PC-9 (cell line): ENCODE results near the gene SDK2. TPM values are rescaled to one million over a fixed set of nuclear protein-coding genes. Genes with fewer than 3 reads are reported as not detected.

Experiments
- BruUV-seq: library from RNA; stranded (reverse); fragments of 400-500 nt; replicated peaks from 2 replicates; lab custom pipeline; 2021; lab: Mats Ljungman, UMichigan
- CTCF ChIA-PET: fragments of 300-600 bp; sonication (Branson Sonifier 250); formaldehyde crosslinking; loops from one replicate; lab custom pipeline; 2022; ENCODE audit warnings: antibody characterized with exemption; lab: Charles Lee
- POLR2A ChIA-PET: fragments of 300-600 bp; sonication (Branson Sonifier 250); formaldehyde crosslinking; loops from one replicate; lab custom pipeline; 2022; ENCODE audit warnings: antibody characterized with exemption; ENCODE audit not compliant: unreplicated experiment; lab: Charles Lee
- DNase-seq, 2 experiments: peaks; one replicate each; pipeline versions ENCODE4 v3.0.0 to v3.0.0-alpha.2; 2015 to 2022; ENCODE audit warnings: mixed read lengths in 1 of 2
- H2AFZ ChIP-seq: fragments of 200-600 bp; sonication (generic); 2 replicates; pipeline ENCODE4 v1.8.1; 2017; ENCODE audit warnings: antibody characterized with exemption
- H3F3A ChIP-seq: fragments of 200-600 bp; sonication (generic); 2 replicates; pipeline ENCODE4 v1.8.1; 2017; ENCODE audit warnings: antibody characterized with exemption, mild to moderate bottlenecking, low read depth; ENCODE audit not compliant: insufficient read depth
- H3K27ac ChIP-seq: fragments of 200-600 bp; sonication (generic); 2 replicates; pipeline ENCODE4 v1.6.1; 2016; ENCODE audit warnings: mixed run types
- H3K27me3 ChIP-seq: fragments of 200-600 bp; sonication (generic); 2 replicates; pipeline ENCODE4 v1.6.1; 2016; ENCODE audit warnings: low read depth, mixed run types; ENCODE audit not compliant: insufficient read depth
- H3K36me3 ChIP-seq: fragments of 200-600 bp; sonication (generic); 2 replicates; pipeline ENCODE4 v1.6.1; 2016; ENCODE audit warnings: low read depth, mixed run types
- H3K4me1 ChIP-seq: fragments of 200-600 bp; sonication (generic); replicated peaks from 2 replicates; pipeline ENCODE4 v1.6.1; 2016; ENCODE audit warnings: mixed run types; ENCODE audit not compliant: insufficient read depth
- H3K4me2 ChIP-seq: fragments of 200-600 bp; sonication (generic); 2 replicates; pipeline ENCODE4 v1.6.1; 2017; ENCODE audit warnings: mixed run types
- H3K4me3 ChIP-seq: fragments of 200-600 bp; sonication (generic); 2 replicates; pipeline ENCODE4 v1.6.1; 2016; ENCODE audit warnings: mixed run types
- H3K79me2 ChIP-seq: fragments of 200-600 bp; sonication (generic); 2 replicates; pipeline ENCODE4 v1.6.1; 2017; ENCODE audit warnings: low read depth, mixed run types
- H3K9me2 ChIP-seq: fragments of 200-600 bp; sonication (generic); 2 replicates; pipeline ENCODE4 v1.8.1; 2017; ENCODE audit warnings: mild to moderate bottlenecking; ENCODE audit not compliant: insufficient read depth
- H3K9me3 ChIP-seq: fragments of 200-600 bp; sonication (generic); 2 replicates; pipeline ENCODE4 v1.8.1; 2016; ENCODE audit warnings: low read depth; ENCODE audit not compliant: insufficient read depth
- H4K20me1 ChIP-seq: fragments of 200-600 bp; sonication (generic); 2 replicates; pipeline ENCODE4 v1.8.1; 2017; ENCODE audit not compliant: insufficient read depth
- CTCF ChIP-seq: fragments of 200-600 bp; sonication (generic); conservative IDR thresholded peaks from 2 replicates; pipeline ENCODE4 v1.6.1; 2017; ENCODE audit warnings: mixed run types, antibody characterized with exemption, mild to moderate bottlenecking, moderate library complexity
- EZH2 ChIP-seq: fragments of 200-600 bp; sonication (generic); IDR thresholded peaks from 2 replicates; pipeline ENCODE4 v1.8.0; 2017; ENCODE audit warnings: antibody characterized with exemption, low read depth
- intact Hi-C: fragments of 100-400 bp; cut with micrococcal nuclease; formaldehyde crosslinking; loops from one replicate; pipeline ENCODE4 v1.10.0; 2022; ENCODE audit not compliant: unreplicated experiment
- total RNA-seq: library from RNA; stranded (reverse); gene quantifications from 2 replicates; pipeline ENCODE4 v1.2.3, GENCODE V29; 2021

The SDK2 gene
- total RNA-seq, 1 experiment from 2014 or later = 0.04 TPM

GRCh38 chr17:73404246-73404645 is 240.0 kb downstream of the SDK2 start:
- Histone ChIP-seq H3K27ac (no peak overlapping the region), H3K4me1 (no peaks in the 10 kb centered on the region), H3K4me2 (no peak overlapping the region), H3F3A (no peaks in the 10 kb centered on the region), H3K36me3 (no peaks in the 10 kb centered on the region), H3K4me3 (no peak overlapping the region), H3K27me3 (peaks cover 45% of the 10 kb centered on the region), H3K9me2 (no peaks in the 10 kb centered on the region), H2AFZ (no peak overlapping the region), H3K9me3 (no peaks in the 10 kb centered on the region), H4K20me1 (no peaks in the 10 kb centered on the region), H3K79me2 (no peaks in the 10 kb centered on the region)
- no peak for TF ChIP-seq CTCF
- no peak for TF ChIP-seq EZH2
- BruUV-seq = no TSS peak
- intact Hi-C loops = no loop called here
- ChIA-PET POLR2A (no interaction called here), CTCF (no interaction called here)
- no peak for DNase-seq

GRCh38 chr17:73402466-73402865 is 241.8 kb downstream of the SDK2 start:
- BruUV-seq = no TSS peak
- H3K4me3 ChIP-seq = no peak overlapping the region
- no peaks in the 10 kb centered on the region for H3K9me3 ChIP-seq
- no peaks in the 10 kb centered on the region for H3K36me3 ChIP-seq
- H2AFZ ChIP-seq = no peak overlapping the region
- H3F3A ChIP-seq = no peaks in the 10 kb centered on the region
- CTCF ChIA-PET = no interaction called here
- intact Hi-C loops = no loop called here
- POLR2A ChIA-PET = no interaction called here
- no peaks in the 10 kb centered on the region for H3K4me1 ChIP-seq
- no peaks in the 10 kb centered on the region for H3K79me2 ChIP-seq
- no peak overlapping the region for H3K4me2 ChIP-seq
- no peaks in the 10 kb centered on the region for H4K20me1 ChIP-seq
- DNase-seq = no peak
- peaks cover 52% of the 10 kb centered on the region for H3K27me3 ChIP-seq
- H3K9me2 ChIP-seq = no peaks in the 10 kb centered on the region
- no peak overlapping the region for H3K27ac ChIP-seq
- TF ChIP-seq CTCF = no peak
- no peak for TF ChIP-seq EZH2

- Histone ChIP-seq H3K27ac (no peak overlapping the region), H3K79me2 (no peaks in the 10 kb centered on the region), H3K36me3 (no peaks in the 10 kb centered on the region), H3F3A (no peaks in the 10 kb centered on the region), H4K20me1 (no peaks in the 10 kb centered on the region), H3K4me3 (no peak overlapping the region), H3K9me2 (no peaks in the 10 kb centered on the region), H3K9me3 (no peaks in the 10 kb centered on the region), H2AFZ (no peak overlapping the region), H3K27me3 (peaks cover 52% of the 10 kb centered on the region), H3K4me2 (no peak overlapping the region), H3K4me1 (no peaks in the 10 kb centered on the region)
- intact Hi-C loops = no loop called here
- BruUV-seq = no TSS peak
- ChIA-PET POLR2A (no interaction called here), CTCF (no interaction called here)
- TF ChIP-seq CTCF = no peak
- DNase-seq = no peak
Observed at GRCh38 chr17:73401911-73402310, 242.3 kb downstream of the SDK2 start.
